ENCODE data around the gene CD300LD.

The CD300LD gene

GRCh38 chr17:74549343-74549742, 42.7 kb downstream of the CD300LD start:
- no peak overlapping the region for H3K27ac ChIP-seq
- TF ChIP-seq CTCF (conservative IDR thresholded peaks at IDR 0.05), result no peak

DNA sequence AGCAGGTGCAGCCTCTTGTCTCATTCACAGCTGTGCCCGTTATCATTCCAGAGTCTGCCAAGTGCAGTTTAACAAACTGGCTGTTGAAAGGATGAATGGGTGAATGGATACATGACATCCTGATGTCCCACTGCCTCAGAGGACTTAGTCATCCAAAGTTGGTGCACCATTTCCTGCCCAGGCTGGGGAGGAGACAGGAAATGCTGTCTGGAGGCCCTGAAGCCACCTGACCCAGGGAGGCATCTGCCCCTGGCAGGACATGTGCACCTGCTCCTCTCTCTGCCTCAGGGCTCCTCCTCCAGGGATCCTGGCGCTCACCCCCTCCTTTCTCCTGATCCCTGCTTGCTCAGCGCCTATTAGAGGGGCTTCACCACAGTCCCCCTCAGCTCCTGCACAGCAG, 44.3 kb downstream of the CD300LD start:
- TF ChIP-seq CTCF (conservative IDR thresholded peaks at IDR 0.05), result no peak
- H3K27ac ChIP-seq, result no peak overlapping the region

DNA sequence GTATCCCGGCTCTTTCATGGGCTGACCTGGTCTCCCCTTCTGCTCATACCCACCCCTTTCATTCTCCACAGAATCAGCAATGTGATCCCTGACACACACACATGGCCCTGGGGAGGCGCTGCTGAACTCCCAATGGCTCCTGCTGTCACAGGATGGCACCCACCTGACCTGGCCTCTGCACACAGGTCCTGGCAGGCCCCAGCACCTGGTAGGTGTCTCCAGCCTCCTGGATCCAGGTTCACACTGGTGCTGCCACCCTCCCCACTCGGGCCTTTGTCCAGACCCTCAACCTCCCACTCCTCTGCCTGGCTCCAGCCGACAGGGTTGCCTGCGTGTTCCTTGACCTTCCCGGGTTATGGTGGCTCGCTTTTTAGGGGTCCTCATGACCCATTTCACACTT, 44.8 kb downstream of the CD300LD start:
- no peak for TF ChIP-seq CTCF (conservative IDR thresholded peaks at IDR 0.05)
- no peak overlapping the region for H3K27ac ChIP-seq

DNA sequence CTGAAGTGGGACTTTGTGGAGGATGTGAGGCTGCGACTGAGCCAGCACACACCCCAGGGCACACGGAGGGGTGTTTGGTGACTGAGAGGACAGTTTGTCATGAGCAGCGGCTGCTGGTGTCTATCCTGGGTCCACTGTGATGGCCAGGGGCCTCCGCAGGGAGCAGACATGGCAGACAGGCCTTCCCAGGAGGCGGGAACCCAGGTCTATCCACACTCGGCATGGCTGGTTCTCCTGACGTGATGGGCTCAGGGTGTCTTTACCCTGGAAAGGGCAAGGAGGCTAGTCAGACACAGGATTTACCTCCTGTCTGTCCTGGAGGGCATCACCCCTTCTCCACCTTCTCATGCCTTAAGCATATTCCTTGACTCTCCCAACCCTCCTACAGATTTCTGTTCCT, 45.5 kb downstream of the CD300LD start:
- no peak overlapping the region for H3K27ac ChIP-seq
- TF ChIP-seq CTCF (conservative IDR thresholded peaks at IDR 0.05), result no peak

GRCh38 chr17:74545843-74546230, 46.2 kb downstream of the CD300LD start, which contains the start of gene CD300C:
Gene CD300C, minus strand, starts transcription at chr17:74546115. Its CDS starts 333 bp downstream, at chr17:74545782.
- H3K27ac ChIP-seq, result no peak within 1 kb of the TSS
- no peak for TF ChIP-seq CTCF (conservative IDR thresholded peaks at IDR 0.05)

DNA sequence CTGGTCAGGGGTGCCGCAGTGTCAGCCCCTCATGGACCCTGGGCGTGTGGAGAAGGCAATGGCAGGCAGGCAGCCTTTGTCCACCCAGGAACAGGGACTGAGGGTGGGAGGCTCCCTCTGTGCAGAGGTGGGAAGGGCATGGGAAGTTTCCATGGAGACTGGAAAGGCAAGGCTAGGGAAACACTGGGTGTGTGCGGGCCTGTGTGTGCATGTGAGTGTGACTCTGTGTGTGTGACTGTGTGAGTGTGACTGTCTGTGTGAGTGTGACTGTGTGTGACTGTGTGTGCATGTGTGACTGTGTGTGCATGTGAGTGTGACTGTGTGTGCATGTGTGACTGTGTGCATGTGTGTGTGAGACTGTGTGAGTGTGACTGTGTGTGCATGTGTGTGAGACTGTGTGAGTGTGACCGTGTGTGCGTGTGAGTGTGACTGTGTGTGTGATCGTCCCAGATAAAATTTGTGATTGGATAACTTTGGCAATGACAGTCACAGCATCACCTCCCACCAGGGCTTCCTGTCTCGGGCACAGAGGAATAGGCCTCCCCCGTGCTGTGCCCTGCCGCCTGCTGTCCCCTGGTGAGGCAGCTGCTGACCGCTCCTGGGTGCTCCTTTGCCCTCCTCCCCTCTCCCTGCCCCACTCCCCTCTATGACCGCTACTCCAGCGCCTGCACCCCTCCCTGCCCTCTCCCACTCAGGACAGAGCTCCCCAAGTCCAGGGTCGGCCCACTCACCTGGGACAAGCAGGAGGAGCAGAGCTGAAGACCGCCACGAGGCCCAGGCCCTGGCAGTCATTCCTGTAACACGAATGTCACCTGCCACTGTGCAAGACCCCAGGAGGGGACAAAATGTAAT, 46.9 kb downstream of the CD300LD start:
- no peak overlapping the region for H3K27ac ChIP-seq

More for the DNA sequence above, 46.9 kb downstream of the CD300LD start:
- no peak for TF ChIP-seq CTCF (conservative IDR thresholded peaks at IDR 0.05)
